IMR-90 (cell line): ENCODE measurements around the gene TBC1D1.

Experiments used
- BHLHE40 ChIP-seq: fragments of 150-350 bp; IDR thresholded peaks from 2 replicates; pipeline ENCODE4 v1.6.1; 2016; ENCODE audit warnings: mild to moderate bottlenecking, low read depth, low read length
- CHD1 ChIP-seq: IDR thresholded peaks from 2 replicates; pipeline ENCODE4 v1.6.1; 2012; ENCODE audit warnings: low read depth, low read length, improper control_type of control experiment
- CTCF ChIP-seq: conservative IDR thresholded peaks from 2 replicates; pipeline ENCODE4 v1.5.1; 2012; ENCODE audit warnings: mild to moderate bottlenecking, low read depth, low read length, improper control_type of control experiment
- POLR2A ChIP-seq: IDR thresholded peaks from 2 replicates; pipeline ENCODE4 v1.6.1; 2012; ENCODE audit warnings: mild to moderate bottlenecking, low read depth, low read length

GRCh38 chr4:38107818-38108217 is 216.9 kb downstream of the TBC1D1 start:
- TF ChIP-seq CTCF (no peak), CHD1 (no peak), POLR2A (no peak), BHLHE40 (no peak)
